ENCODE data around the gene SOAT2.
A peak's percentile ranks its signal among the peaks of the same experiment; 100 is the strongest.
"Not testable (repeated sequence)": the region's sequence is repeated elsewhere in the genome, so short reads cannot be mapped to it uniquely, and the experiment has no call there.

The SOAT2 gene

DNA sequence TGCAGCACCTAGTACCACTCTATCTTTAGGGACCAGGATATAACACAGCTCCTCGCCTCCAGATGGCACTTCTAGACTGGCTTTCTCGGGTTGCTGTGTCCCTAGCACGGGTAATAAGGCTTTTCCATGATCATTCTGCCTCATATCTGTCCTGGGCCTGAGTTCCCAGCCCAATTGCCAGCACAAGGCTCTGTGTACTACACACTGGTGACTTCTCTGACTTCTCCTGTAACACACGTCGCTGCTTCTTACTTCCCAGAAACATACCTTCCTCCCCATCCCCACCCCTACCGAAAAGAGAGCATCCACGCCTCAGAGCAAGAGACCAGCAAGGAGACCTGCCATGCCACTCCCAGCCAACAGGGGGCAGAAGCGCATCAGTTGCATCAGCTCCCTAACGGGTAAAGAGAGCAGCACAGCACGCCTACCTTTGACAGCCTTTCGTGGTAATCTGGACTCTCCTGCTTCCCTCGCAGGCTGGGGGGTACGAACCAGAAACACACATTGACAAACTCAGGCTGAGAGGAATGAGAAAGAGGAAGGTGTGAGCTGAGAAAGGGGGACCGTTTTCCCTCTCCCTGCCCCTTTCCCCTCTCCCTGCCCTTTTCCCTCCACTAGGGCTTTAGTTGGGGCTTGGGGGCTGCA is 56.0 kb downstream of the SOAT2 start:
- DNase-seq, result peak; percentile 18

DNA sequence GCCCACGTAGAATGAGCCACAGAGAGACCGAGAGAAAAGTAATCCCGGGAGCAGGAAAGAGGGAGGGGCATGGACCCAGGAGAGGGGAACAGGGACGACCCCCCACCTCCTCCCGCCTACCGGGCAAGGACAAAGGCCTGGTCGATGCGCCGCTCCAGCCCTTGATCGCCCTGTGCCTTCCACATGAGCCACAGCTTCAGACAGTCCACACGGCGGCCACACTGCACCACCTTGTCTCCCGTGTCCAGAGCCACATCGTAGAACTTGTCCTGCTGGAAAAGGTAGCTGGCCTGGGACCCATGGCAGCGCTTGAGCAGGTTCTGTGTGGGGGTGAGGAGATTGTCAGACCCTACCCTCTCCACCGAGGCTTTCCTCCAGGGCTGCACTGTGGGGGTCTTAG is 56.7 kb downstream of the SOAT2 start:
- DNase-seq, result no peak

DNA sequence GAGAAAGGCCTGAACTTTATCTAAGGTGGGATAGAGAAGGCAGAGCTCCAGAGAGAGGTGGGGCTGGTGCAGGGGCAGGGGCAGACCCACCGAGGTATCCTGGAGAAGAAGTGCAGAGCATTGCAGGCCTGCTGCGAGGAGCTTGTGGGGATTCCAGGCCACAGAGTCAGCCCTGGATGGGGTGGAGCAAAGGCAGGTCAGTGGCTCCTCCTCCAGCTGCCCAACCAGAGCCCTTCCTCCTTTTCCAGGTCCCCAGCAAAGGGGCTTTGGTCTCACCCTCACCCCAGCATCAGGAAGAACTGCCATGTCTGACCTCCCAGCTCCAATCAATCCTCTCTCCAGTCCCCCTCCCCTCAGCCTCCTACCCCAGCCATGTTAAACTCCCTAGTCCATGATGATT is 57.4 kb downstream of the SOAT2 start:
- no peak for DNase-seq

DNA sequence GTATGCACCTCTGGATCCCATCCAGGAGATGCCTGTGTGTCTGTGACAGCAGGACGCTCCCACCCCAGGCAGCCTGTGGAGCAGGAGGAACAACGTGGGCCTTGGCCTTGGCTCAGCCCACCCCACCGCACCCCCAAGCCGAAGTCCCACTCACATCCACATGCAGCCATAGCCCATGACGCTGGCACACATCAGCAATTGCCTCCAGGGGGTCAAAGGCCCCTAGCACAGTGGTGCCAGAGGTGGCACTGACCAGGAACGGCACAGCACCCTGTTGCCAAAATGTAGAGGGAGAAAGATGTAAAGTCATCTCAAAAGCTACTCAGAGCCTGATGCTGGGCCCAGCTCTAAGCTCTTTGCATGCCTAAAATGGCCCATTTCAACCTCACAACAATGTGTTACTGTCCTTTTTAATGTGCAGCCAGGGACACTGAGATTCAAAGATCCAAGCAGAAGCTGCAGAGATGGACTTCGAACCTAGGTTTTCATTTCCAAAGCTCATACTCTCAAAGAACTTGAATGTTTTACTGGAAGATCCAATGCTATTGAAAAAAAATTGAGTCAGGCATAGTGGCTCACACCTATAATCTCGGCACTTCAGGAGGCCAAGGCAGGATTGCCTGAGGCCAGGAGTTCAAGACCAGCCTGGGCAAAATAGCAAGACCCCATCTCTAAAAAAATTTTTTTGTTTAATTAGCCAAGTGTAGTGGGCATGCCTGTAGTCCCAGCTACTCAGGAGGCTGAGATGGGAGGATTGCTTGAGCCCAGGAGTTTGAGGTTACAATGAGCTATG is 58.0 kb downstream of the SOAT2 start:
- no peak for DNase-seq

DNA sequence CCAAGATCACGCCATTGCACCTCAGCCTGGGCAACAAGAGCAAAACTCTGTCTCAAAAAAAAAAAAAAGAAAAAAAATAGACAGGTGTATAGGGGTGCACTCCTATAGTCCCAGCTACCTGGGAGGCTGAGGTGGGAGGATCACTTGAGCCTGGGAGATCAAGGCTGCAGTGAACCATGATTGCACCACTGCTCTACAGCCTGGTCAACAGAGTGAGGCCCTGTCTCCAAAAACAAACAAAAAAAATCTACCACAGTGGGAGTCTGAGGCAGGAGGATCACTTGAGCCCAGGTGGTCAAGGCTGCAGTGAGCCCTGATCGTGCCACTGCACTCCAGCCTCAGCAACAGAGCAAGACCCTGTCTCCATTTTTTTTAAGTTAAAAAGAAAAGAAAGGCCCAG is 59.7 kb downstream of the SOAT2 start:
- DNase-seq, result not testable (repeated sequence)

DNA sequence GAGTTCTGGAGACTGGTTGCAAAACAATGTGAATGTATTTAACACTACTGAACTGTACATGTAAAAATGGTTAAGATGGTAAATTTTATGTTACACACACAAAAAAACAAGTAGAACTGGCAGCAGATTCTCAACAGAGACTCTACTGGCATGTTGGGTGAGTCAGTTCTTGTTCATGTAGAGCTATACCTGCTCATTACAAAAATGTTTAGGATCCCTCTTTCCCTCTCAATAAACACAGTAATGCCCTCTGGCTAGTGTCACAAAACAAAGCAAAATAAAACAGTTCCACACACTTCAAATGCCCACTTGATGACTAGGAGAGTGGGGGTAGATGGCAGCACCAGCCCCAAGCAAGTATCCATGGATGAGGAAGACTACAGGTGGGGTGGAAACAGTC is 63.6 kb downstream of the SOAT2 start:
- no peak for DNase-seq

DNA sequence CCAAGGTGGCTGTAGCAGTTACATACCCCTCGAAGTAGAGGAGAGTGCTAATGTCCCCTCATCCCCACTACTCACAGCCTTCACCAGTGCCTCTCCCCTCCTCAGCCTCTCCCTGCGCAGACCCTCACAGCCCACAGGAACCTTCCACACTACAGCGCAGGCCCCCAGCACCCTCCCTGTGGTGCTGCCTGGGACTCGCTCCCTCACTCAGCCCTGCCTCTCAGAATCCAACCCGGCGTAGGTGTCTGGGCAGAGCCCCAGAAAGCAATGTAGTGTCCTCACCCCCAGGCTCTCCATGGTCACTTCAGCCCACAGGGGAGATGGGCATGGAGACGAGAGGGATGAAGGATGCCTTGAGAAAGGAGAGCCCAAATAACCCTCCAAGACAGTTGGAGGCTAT is 66.4 kb downstream of the SOAT2 start:
- no peak for DNase-seq

DNA sequence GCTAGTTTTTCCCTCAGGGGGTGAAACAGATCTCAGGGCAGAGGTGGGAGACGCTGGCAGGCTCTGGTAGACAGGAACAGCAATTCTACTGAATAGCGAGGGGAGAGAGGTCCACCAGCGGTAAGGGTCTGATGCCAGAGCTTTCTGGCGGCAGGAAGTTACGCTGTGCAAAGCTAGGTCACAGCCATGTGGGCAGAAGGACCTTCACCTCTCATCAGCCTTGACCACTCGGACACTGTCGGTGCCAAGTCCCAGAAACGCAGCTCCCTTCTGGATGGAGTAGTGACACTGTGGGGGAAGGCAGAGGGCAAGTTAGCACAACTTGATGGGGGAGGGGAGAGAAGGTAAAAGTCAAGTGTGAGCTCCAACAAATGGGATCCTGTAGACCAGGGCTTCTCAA is 66.9 kb downstream of the SOAT2 start:
- no peak for DNase-seq

DNA sequence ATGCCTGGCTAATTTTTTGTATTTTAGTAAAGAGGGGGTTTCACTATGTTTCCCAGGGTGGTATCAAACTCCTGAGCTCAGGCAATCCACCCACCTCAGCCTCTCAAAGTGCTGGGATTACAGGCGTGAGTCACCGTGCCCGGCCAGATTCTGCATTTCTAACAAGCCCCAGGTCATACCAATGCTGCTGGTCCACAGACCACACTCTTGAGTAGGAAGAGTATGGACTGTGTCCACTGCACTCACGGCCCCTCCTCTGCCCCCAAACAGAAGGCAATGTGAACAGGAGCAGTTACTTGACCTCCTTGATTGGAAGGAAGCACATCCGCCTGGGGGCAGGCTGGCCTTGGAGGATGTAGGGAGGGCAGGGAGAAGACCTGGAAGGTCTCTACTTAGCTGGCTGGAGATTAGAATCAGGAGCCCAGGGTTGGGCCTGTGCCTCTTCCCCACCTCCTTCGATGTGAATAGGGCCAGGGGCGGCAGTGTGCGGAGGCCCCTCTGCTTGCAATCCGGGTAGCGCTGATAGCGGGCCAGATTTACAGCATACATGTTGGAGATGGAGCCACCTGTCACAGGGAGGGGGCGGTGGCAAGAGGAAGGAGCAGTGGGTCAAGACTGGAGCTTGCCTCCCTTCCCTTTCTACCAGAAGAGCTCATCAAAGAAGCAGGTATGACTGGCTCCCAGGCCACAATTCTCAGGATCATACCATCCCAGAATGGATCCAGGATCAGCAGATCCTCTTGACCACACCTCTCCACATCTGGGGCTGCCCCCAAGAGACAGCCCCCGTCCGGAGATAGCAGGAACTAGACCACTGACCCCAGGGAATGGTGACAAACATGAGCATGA is 67.8 kb downstream of the SOAT2 start:
- no peak for DNase-seq

DNA sequence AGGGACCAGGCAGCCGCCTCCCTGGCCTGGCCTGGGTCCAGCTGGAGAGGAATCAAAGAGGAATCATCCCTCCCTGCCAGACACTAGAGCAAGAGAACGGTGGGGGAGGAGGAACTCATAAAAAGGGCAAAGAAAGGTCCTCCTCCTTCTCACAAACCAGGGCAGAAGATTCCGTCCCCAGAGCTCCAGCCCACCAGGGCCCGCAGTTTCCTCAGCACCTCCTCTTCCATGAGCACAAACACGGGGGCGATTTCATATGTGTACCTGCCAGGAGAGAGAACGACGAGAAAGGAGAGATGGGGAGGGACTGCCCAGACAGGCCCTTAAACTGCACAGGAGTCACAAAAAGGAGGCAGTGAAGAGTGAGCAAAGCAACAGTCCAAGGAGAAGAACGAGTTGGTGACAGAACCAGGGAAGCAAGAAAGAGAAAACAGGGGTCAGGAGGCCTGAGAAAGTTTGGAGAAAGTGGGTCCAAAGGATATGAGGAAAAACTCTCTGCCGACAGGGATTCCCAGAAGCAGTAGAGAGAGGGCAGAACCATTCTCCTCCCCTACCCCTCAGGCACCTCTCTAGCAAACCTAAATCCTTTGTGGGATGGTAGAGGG is 68.5 kb downstream of the SOAT2 start:
- DNase-seq, result no peak

DNA sequence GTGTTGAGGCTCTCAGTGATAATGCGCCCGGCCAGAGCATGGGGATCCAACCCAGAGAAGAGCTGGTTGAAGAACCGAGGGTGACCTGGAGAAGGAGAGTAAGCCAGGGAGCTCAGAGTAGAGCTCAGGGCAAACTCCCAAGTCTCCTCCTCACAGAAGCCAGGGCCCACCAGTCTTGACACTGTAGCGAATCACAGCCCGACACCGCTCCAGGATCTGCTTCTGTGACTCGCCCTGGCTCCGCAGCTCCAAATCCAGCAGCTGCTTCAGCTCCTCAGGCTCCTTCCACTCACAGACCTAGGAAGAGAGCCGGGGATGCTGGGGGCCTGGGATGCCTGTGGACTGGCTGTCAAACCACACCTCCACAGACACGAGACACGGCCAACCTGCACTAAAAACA is 69.1 kb downstream of the SOAT2 start:
- no peak for DNase-seq

DNA sequence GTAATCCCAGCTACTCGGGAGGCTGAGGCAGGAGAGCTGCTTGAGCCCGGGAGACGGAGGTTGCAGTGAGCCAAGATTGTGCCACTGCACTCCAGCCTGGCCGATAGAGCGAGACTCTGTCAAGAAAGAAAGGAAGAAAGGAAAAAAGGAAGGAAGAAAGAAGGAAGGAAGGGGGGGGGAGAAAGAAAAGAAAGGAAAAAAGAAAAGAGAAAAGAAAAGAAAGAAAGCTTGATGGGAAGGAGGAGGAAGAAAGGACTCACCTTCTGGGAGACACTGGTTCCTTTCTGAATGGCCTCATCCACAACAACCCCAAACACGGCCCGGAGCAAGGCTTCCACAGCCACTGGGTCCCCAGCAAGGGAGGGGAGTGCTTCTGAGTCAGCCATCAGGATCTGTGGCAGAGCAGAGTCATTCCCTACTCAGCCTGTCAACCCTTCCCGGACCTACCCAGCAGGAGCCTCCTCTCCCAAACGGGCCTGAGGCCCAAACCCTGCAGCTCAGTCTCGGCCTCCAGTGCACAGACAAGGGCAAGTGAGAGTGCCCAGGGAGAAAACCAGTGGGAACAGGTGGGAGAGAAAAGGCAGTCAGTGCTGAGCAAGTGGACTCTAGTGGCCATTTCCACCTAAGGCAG is 69.9 kb downstream of the SOAT2 start:
- no peak for DNase-seq

Measured in NCI-H1417 treated with DMSO at 0.1 percent for 48 hours (cell line).